GM12878 (cell line): Measurements from ENCODE around the gene PRR7. TPM values are rescaled to one million over a fixed set of nuclear protein-coding genes. Genes with fewer than 3 reads are reported as not detected.

Source experiments
- ATAC-seq: fragments of 200-7000 bp; cut with Tn5 transposase; 3 replicates; pipeline ENCODE4 v1.9.1; 2020; ENCODE audit warnings: mild to moderate bottlenecking, moderate library complexity
- BruUV-seq: library from RNA; stranded (reverse); fragments of 400-500 nt; replicated peaks from 2 replicates; lab custom pipeline; 2021; lab: Mats Ljungman, UMichigan
- CTCF ChIA-PET: fragments of 300-600 bp; sonication (Branson Sonifier 250); formaldehyde crosslinking; extraction: SDS; loops from one replicate; lab custom pipeline; 2021; ENCODE audit warnings: inconsistent platforms; lab: Yijun Ruan, JAX
- POLR2A ChIA-PET: fragments of 350-600 bp; formaldehyde crosslinking; extraction: SDS; loops from one replicate; lab custom pipeline; 2021; ENCODE audit warnings: inconsistent platforms; lab: Charles Lee
- RAD21 ChIA-PET: fragments of 300-600 bp; sonication (Branson Sonifier 250); formaldehyde crosslinking; loops from one replicate; lab custom pipeline; 2023; ENCODE audit warnings: antibody characterized with exemption; ENCODE audit not compliant: unreplicated experiment; lab: Charles Lee
- SMC1A ChIA-PET: fragments of 300-600 bp; sonication (Branson Sonifier 250); formaldehyde crosslinking; loops from one replicate; lab custom pipeline; 2023; ENCODE audit not compliant: unreplicated experiment, uncharacterized antibody; lab: Charles Lee
- DNase-seq: peaks from one replicate; pipeline ENCODE4 v3.0.0-alpha.2; 2011; ENCODE audit warnings: low read depth, low spot score
- FAIRE-seq: peaks from 3 replicates; lab custom pipeline; 2011; peaks lifted over from hg19 to GRCh38; lab: Jason Lieb, UNC
- H2AFZ ChIP-seq: 2 replicates; pipeline ENCODE4 v1.6.0; 2011; ENCODE audit warnings: low read depth, low read length, control low read depth; ENCODE audit not compliant: control insufficient read depth
- H3K27ac ChIP-seq: 2 replicates; pipeline ENCODE4 v1.5.1; 2011; ENCODE audit warnings: control low read depth; ENCODE audit not compliant: control insufficient read depth, insufficient read depth
- H3K27me3 ChIP-seq, 2 experiments: replicated peaks in 1 of 2; 2 replicates each; pipeline versions ENCODE4 v1.6.0 to v1.6.1; 2011; ENCODE audit warnings: low read length in 1 of 2; ENCODE audit not compliant: control insufficient read depth in 2 of 2, insufficient read depth in 2 of 2
- H3K36me3 ChIP-seq, 2 experiments: 2 replicates each; pipeline ENCODE4 v1.5.1; 2011; ENCODE audit warnings: low read length in 1 of 2; ENCODE audit not compliant: control insufficient read depth in 2 of 2, insufficient read depth in 2 of 2
- H3K4me1 ChIP-seq: 2 replicates; pipeline ENCODE4 v1.6.1; 2011; ENCODE audit warnings: mild to moderate bottlenecking, low read length, moderate library complexity, mixed read lengths; ENCODE audit not compliant: control insufficient read depth, insufficient read depth
- H3K4me2 ChIP-seq: 2 replicates; pipeline ENCODE4 v1.6.0; 2011; ENCODE audit warnings: control low read depth; ENCODE audit not compliant: control insufficient read depth, insufficient read depth
- H3K4me3 ChIP-seq: fragments of 200-600 bp; sonication (generic); 2 replicates; pipeline ENCODE4 v1.5.1; 2016
- H3K79me2 ChIP-seq: 2 replicates; pipeline ENCODE4 v1.6.0; 2011; ENCODE audit warnings: low read length; ENCODE audit not compliant: control insufficient read depth, insufficient read depth
- H3K9ac ChIP-seq: 2 replicates; pipeline ENCODE4 v1.8.0; 2011; ENCODE audit warnings: low read length, control low read depth, mixed read lengths; ENCODE audit not compliant: control insufficient read depth, insufficient read depth
- H3K9me3 ChIP-seq: replicated peaks from 3 replicates; pipeline ENCODE4 v1.5.1; 2011; ENCODE audit warnings: mild to moderate bottlenecking, low read length; ENCODE audit not compliant: control insufficient read depth, insufficient read depth
- H4K20me1 ChIP-seq: 2 replicates; pipeline ENCODE4 v1.6.0; 2011; ENCODE audit not compliant: control insufficient read depth, insufficient read depth
- ETV6 ChIP-seq, 2 experiments: fragments of 450-650 bp in 1 of 2; IDR thresholded peaks in 1 of 2; conservative IDR thresholded peaks in 1 of 2; 2 replicates each; pipeline ENCODE4 v1.6.1; 2014; ENCODE audit warnings: antibody characterized with exemption in 1 of 2, borderline replicate concordance in 1 of 2, low read depth in 1 of 2, mild to moderate bottlenecking in 1 of 2, moderate library complexity in 1 of 2
- JUNB ChIP-seq: IDR thresholded peaks from 2 replicates; pipeline ENCODE4 v1.6.1; 2016; ENCODE audit warnings: antibody characterized with exemption, mild to moderate bottlenecking
- KLF5 ChIP-seq: fragments of 450-650 bp; IDR thresholded peaks from 2 replicates; pipeline ENCODE4 v1.6.1; 2014; ENCODE audit warnings: mild to moderate bottlenecking; ENCODE audit not compliant: partially characterized antibody
- PKNOX1 ChIP-seq: fragments of 450-650 bp; IDR thresholded peaks from 2 replicates; pipeline ENCODE4 v1.6.1; 2016; ENCODE audit warnings: mild to moderate bottlenecking
- RELB ChIP-seq: fragments of 450-650 bp; IDR thresholded peaks from 2 replicates; pipeline ENCODE4 v1.6.1; 2017; ENCODE audit warnings: low read depth, mild to moderate bottlenecking, moderate library complexity
- SMARCA5 ChIP-seq: fragments of 450-650 bp; IDR thresholded peaks from 2 replicates; pipeline ENCODE4 v1.6.1; 2017; ENCODE audit warnings: mild to moderate bottlenecking
- TARDBP ChIP-seq: IDR thresholded peaks from 2 replicates; pipeline ENCODE4 v1.6.1; 2016; ENCODE audit warnings: borderline replicate concordance
- WRNIP1 ChIP-seq: IDR thresholded peaks from 2 replicates; pipeline ENCODE4 v1.6.1; 2011; ENCODE audit warnings: low read depth, low read length, improper control_type of control experiment, borderline replicate concordance
- ZNF274 ChIP-seq: IDR thresholded peaks from one replicate; pipeline ENCODE4 v1.8.0; 2011; ENCODE audit not compliant: insufficient read length, insufficient read depth
- ZNF592 ChIP-seq: fragments of 450-650 bp; IDR thresholded peaks from 2 replicates; pipeline ENCODE4 v1.6.1; 2017; ENCODE audit warnings: mild to moderate bottlenecking, moderate library complexity
- WGBS: methylation state at CpG from one replicate; pipeline ENCODE4 v1.1.6; 2016; ENCODE audit warnings: low lambda C conversion rate; ENCODE audit not compliant: insufficient replicate concordance, insufficient coverage; ENCODE audit errors: missing lambda C conversion rate; 5-methylcytosine and 5-hydroxymethylcytosine counted together
- in situ Hi-C: fragments of 300-500 bp; cut with MboI; formaldehyde crosslinking; loops from 9 replicates; pipeline ENCODE4 v1.14.3; 2018; ENCODE audit warnings: mixed read lengths
- intact Hi-C: fragments of 100-400 bp; cut with micrococcal nuclease; formaldehyde crosslinking; loops from one replicate; pipeline ENCODE4 v1.14.2; 2022; ENCODE audit not compliant: unreplicated experiment
- polyA plus RNA-seq, 11 experiments: library from polyadenylated mRNA; depleted of rRNA in 4 of 11; unstranded in 6 of 11; stranded (reverse) in 5 of 11; fragments of >200 nt; fragmentation: Nextera tagmentation in 4 of 11; fragmentation: Illumina TruSeq in 1 of 11; extraction: Ambion mirVana in 4 of 11; extraction: Trizol in 1 of 11; gene quantifications; 1 replicate in 1 of 11; 2 replicates in 10 of 11; pipeline versions ENCODE4 v1.2.1 to v1.2.3, GENCODE V29; 2011 to 2016; ENCODE audit warnings: inconsistent platforms in 2 of 11, missing spikeins in 2 of 11, low read depth in 1 of 11
- total RNA-seq, 4 experiments: library from RNA; depleted of rRNA in 3 of 4; stranded (reverse); fragments of >200 nt in 3 of 4; fragmentation: Illumina TruSeq in 1 of 4; extraction: Trizol in 1 of 4; gene quantifications; 2 replicates each; pipeline versions ENCODE4 v1.2.1 to v1.2.3, GENCODE V29; 2013 to 2021
- TF ChIP-seq, protein P1 (sequence below): fragments of 450-650 bp; IDR thresholded peaks from 2 replicates; pipeline ENCODE4 v1.6.1; 2014; ENCODE audit warnings: mild to moderate bottlenecking

Gene PRR7
- total and polyA plus RNA-seq, 10 of the 15 experiments (the other 5 are each of a cell fraction or from before 2014, with no cell fraction given): 0.09 to 18.8 (median 4.6) TPM; not detected in 2

DNA sequence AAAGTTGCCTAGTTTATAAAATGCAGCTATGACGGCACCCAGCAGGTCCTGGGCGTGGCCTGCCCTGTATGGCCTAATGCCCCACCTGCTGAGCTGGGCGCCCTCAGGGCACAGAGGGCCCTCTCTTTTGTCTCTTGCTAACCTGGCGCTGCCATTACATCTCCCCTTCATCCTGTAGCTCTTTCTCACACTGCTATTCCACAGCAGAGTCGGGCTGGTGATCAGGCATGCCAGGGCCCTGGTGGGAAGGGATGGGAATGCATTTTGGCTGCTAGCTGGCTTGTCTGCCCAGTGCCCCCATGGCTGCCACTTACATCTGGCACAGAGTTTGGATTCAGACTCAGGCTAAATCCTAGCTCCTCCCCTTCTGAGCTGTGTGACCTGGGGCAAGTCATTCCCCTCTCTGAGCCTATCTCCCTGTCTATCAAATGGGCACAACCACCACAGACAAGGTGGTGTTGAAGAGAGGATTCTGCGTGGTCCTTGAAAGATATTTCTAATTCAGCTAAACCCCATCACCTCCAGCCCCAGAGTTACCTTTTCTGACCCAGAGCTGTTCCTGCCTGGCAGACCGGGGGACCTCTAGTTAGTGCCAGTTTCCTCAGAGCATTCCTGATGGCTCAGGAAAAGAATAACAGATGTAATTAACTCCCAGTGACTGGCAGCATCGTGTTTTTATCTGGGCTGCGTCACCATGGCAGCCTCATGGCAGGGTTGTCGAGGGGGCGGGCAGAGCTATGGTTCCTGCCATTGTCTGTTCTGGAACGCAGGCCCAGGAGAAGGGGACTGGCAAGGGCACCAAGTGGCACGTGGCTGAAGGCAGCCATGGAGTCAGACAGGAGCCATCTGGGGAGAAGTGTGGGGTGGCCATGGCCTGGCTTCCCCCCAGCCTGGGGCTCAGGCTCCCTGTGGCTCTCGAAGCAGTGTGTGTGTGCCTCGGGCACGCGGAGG lies 6.3 kb downstream of the PRR7 start:
- in situ Hi-C loops: no loop called here
- no peaks in the 10 kb centered on the region for H3K36me3 ChIP-seq
- no peaks in the 10 kb centered on the region for H4K20me1 ChIP-seq
- no peak overlapping the region for H3K4me3 ChIP-seq
- H3K27ac ChIP-seq: no peak overlapping the region
- BruUV-seq: no TSS peak
- TF ChIP-seq ETV6 (conservative IDR thresholded peaks at IDR 0.05 in 1 of 2, IDR thresholded peaks at IDR 0.05 in 1 of 2; ENCODE audit: borderline replicate concordance in 1 of 2, low read depth in 1 of 2) (no peak), SMARCA5 (peak; percentile 68), KLF5 (no peak), RELB (no peak), JUNB (no peak), WRNIP1 (no peak), PKNOX1 (peak; percentile 78), TARDBP (no peak), ZNF274 (no peak), ZNF592 (no peak)
- TF ChIP-seq, protein P1, sequence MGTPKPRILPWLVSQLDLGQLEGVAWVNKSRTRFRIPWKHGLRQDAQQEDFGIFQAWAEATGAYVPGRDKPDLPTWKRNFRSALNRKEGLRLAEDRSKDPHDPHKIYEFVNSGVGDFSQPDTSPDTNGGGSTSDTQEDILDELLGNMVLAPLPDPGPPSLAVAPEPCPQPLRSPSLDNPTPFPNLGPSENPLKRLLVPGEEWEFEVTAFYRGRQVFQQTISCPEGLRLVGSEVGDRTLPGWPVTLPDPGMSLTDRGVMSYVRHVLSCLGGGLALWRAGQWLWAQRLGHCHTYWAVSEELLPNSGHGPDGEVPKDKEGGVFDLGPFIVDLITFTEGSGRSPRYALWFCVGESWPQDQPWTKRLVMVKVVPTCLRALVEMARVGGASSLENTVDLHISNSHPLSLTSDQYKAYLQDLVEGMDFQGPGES: no peak
- TF ChIP-seq, all 136 proteins: peak for 2
- 92% methylated on average over 17 of the region's 17 CpGs for WGBS
- DNase-seq: no peak
- SMC1A ChIA-PET: interaction anchor here (1.0 to 5.1 kb wide), 9 partner anchors 8 to 134 kb away, joined by 5 to 92 read pairs (median 9); partner anchors contain the start of genes F12, GRK6 and PFN3
- POLR2A ChIA-PET: interaction anchor here (1.3 to 13.6 kb wide), 6 partner anchors 8 to 88 kb away, joined by 3 to 358 read pairs (median 26); partner anchors contain the start of gene GRK6
- Histone ChIP-seq H3K9me3 (no peaks in the 10 kb centered on the region), H2AFZ (no peak overlapping the region), H3K4me2 (no peak overlapping the region), H3K79me2 (peaks cover 7% of the 10 kb centered on the region), H3K9ac (no peak overlapping the region), H3K4me1 (peaks cover 13% of the 10 kb centered on the region), H3K27me3 (no peaks in the 10 kb centered on the region)
- intact Hi-C loops: no loop called here
- RAD21 ChIA-PET: interaction anchor here (0.9 to 13.5 kb wide), 12 partner anchors 8 to 100 kb away, joined by 3 to 291 read pairs (median 5); partner anchors contain the start of genes DOK3, F12, GRK6 and PRR7
- CTCF ChIA-PET: interaction anchor here (0.6 to 16.4 kb wide), 19 partner anchors 9 to 143 kb away, joined by 3 to 391 read pairs (median 9); partner anchors contain the start of genes DOK3, GRK6, LMAN2 and MXD3
- ATAC-seq: no peak
- FAIRE-seq: no peak
